Thoracic aorta (tissue), 2 donors: ENCODE results near the gene DOLPP1. TPM values are rescaled to one million over a fixed set of nuclear protein-coding genes. Genes with fewer than 3 reads are reported as not detected.

Source experiments
- ATAC-seq: fragments of 150-250 bp; one replicate; pipeline ENCODE4 v1.8.0; 2017; ENCODE audit warnings: low read depth; ENCODE audit not compliant: insufficient number of reproducible peaks, low FRiP score
- DNase-seq: peaks from one replicate; pipeline ENCODE4 v3.0.0-alpha.2; 2020; ENCODE audit warnings: low spot score
- H3K27ac ChIP-seq, 2 donors: fragments of 200-600 bp; sonication (generic); 1 replicate in 1 of 2; 2 replicates in 1 of 2; pipeline ENCODE4 v1.5.1; 2016; ENCODE audit warnings: mild to moderate bottlenecking in 2 of 2, moderate library complexity in 2 of 2
- H3K27me3 ChIP-seq: fragments of 200-600 bp; sonication (generic); replicated peaks from 2 replicates; pipeline ENCODE4 v1.6.0; 2016; ENCODE audit warnings: mild to moderate bottlenecking; ENCODE audit not compliant: insufficient read depth
- H3K36me3 ChIP-seq: fragments of 200-600 bp; sonication (generic); one replicate; pipeline ENCODE4 v1.5.1; 2016
- H3K4me1 ChIP-seq, 2 donors: fragments of 200-600 bp; sonication (generic); 1 replicate in 1 of 2; 2 replicates in 1 of 2; pipeline versions ENCODE4 v1.5.1 to v1.6.0; 2016; ENCODE audit warnings: low read depth in 2 of 2, mild to moderate bottlenecking in 1 of 2; ENCODE audit not compliant: control insufficient read depth in 1 of 2
- H3K4me3 ChIP-seq: fragments of 200-600 bp; sonication (generic); 2 replicates; pipeline ENCODE4 v1.5.1; 2016; ENCODE audit warnings: mild to moderate bottlenecking
- H3K9me3 ChIP-seq: fragments of 200-600 bp; sonication (generic); 2 replicates; pipeline ENCODE4 v1.5.1; 2016
- total RNA-seq, 2 donors: library from RNA; depleted of rRNA; stranded (reverse); fragments of >200 nt; gene quantifications; one replicate each; pipeline versions ENCODE4 v1.1.0 to v1.2.3, GENCODE V29; 2016
- TF ChIP-seq, protein P1 (sequence below): fragments of 200-600 bp; sonication (generic); IDR thresholded peaks from one replicate; pipeline ENCODE4 v1.5.1; 2019; ENCODE audit warnings: antibody characterized with exemption

Gene DOLPP1
- total RNA-seq, 2 donors from 2014 or later: 3.4 to 9.7 TPM

DNA sequence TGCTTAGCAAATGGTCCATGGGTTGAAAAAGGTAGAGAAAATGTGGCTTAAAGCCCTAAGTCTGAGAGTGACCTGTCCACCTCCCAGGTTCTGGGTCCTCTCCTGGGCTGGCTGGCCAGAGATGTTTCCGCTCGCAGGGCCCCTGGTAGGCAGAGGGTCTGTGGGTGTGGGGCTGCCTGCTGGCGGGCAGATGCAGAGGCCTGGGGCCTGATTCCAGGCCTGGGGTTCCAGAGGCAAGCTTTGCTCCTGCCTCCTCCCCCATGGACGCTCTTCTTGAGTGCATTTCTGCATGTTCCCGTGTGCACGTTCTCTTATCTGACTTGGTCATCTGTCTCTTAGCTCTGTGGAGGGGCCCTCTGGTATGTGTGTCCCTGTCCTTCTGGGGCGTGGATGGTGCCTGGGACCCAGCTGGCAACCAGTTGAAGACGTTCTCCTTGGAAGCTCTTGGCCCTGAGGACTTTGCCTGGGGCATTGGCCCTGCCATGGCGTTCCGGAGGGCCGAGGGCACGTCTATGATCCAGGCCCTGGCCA lies 40.7 kb upstream of the DOLPP1 start:
- DNase-seq (no peak), ATAC-seq (no peak)
- Histone ChIP-seq H3K36me3 (peaks cover 13% of the 10 kb centered on the region), H3K4me3 (no peak overlapping the region), H3K4me1 (peaks cover 16 to 21% of the 10 kb centered on the region in 2 donors), H3K27me3 (no peaks in the 10 kb centered on the region), H3K9me3 (no peaks in the 10 kb centered on the region), H3K27ac (no peak overlapping the region)
- TF ChIP-seq, protein P1, sequence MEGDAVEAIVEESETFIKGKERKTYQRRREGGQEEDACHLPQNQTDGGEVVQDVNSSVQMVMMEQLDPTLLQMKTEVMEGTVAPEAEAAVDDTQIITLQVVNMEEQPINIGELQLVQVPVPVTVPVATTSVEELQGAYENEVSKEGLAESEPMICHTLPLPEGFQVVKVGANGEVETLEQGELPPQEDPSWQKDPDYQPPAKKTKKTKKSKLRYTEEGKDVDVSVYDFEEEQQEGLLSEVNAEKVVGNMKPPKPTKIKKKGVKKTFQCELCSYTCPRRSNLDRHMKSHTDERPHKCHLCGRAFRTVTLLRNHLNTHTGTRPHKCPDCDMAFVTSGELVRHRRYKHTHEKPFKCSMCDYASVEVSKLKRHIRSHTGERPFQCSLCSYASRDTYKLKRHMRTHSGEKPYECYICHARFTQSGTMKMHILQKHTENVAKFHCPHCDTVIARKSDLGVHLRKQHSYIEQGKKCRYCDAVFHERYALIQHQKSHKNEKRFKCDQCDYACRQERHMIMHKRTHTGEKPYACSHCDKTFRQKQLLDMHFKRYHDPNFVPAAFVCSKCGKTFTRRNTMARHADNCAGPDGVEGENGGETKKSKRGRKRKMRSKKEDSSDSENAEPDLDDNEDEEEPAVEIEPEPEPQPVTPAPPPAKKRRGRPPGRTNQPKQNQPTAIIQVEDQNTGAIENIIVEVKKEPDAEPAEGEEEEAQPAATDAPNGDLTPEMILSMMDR: no peak

DNA sequence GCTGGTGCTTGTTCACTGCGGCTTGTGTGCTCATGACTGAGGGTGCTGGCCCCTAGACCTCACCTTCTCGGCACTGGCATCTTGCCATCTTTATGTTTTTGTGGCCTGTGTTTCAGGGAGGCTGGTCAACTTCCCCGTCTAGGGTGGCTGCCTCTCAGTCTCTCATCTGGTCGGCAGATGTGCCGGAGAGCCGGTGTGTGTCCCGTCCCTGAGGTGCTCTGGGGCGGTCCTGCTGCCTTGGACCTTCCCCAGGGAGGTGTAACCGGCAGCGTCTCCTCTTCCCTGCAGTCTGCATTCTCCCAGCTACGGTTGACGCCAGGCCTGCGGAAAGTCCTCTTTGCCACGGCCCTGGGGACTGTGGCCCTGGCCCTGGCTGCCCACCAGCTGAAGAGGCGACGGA lies 38.9 kb upstream of the DOLPP1 start:
- Histone ChIP-seq H3K4me1 (peaks cover 14 to 15% of the 10 kb centered on the region in 2 donors), H3K27me3 (no peaks in the 10 kb centered on the region), H3K4me3 (no peak overlapping the region), H3K9me3 (no peaks in the 10 kb centered on the region), H3K27ac (no peak overlapping the region), H3K36me3 (peaks cover 13% of the 10 kb centered on the region)
- no peak for ATAC-seq
- TF ChIP-seq, protein P1: no peak
- no peak for DNase-seq

DNA sequence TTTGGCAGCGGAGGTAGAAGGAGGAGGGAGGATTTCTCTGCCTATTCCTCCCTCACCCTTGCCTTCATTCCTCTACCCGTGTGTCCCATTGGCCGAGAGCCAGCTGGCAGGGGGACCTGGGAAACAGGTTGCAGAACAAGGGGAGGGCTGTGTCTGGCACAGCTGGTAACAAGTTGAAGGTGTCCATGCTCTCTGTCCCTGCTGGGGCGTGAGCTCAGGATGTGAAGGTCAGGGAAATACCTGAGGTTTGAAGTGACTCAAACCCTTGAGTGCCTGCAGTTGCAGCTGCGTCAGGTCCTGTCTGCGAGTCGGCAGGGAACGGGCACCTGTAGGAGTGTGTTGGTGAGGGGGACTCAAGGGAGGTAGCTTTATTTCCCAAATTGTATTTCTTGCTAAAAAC lies 28.3 kb upstream of the DOLPP1 start:
- H3K36me3 ChIP-seq: peaks cover 29% of the 10 kb centered on the region
- TF ChIP-seq, protein P1: no peak
- H3K27me3 ChIP-seq: no peaks in the 10 kb centered on the region
- no peaks in the 10 kb centered on the region for H3K4me1 ChIP-seq
- DNase-seq (no peak), ATAC-seq (no peak)
- H3K9me3 ChIP-seq: no peaks in the 10 kb centered on the region
- no peak overlapping the region for H3K4me3 ChIP-seq
- H3K27ac ChIP-seq: no peak overlapping the region

DNA sequence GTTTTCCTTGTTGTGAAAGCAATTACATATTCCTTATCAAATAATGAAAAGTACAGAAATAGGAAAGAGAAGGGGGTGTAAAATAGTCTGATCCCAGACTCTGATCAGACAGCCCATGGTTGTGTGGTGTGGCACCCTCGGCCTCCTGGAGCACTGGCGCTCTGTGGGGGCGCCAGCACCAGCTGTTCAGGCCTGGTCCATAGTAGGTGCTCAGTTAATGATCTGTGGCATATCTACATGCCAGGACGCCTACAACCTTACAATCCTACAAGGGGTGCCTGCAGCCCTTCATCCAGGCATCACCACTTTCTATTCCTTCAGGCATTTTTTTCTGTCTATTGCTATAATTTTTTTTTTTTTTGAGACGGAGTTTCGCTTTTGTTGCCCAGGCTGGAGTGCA lies 27.9 kb upstream of the DOLPP1 start:
- no peak for DNase-seq
- no peak for ATAC-seq
- Histone ChIP-seq H3K27ac (no peak overlapping the region), H3K36me3 (peaks cover 26% of the 10 kb centered on the region), H3K27me3 (no peaks in the 10 kb centered on the region), H3K4me3 (no peak overlapping the region), H3K9me3 (no peaks in the 10 kb centered on the region), H3K4me1 (no peaks in the 10 kb centered on the region)
- TF ChIP-seq, protein P1: no peak

DNA sequence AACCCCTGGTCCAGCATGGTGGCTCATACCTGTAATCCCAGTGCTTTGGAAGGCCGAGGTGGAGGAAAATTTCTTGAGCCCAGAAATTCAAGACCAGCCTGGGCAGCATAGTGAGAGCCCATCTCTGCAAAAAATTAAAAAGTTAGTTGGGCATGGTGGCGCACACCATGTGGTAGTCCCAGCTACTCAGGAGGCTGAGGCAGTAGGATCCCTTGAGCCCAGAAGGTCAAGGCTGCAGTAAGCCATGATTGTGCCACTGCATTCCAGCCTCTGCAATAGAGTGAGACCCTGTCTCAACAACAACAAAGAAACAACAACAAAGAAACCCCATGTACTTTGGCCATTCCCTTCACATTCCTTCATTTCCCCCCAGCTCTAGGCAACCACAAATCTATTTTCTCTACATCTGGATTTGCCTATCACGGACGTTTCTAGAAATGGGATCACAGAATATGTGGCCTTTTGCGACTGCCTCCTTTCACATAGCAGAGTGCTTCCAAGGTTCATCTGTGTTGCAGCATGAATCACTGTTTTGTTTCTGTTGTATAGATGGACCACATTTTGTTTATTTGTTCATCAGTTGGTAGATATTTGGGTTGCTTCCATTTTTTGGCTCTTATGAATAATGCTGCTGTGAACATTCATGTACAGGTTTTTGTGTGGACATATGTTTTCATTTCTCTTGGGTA lies 26.6 kb upstream of the DOLPP1 start:
- Histone ChIP-seq H3K4me3 (no peak overlapping the region), H3K4me1 (no peaks in the 10 kb centered on the region), H3K9me3 (no peaks in the 10 kb centered on the region), H3K27me3 (no peaks in the 10 kb centered on the region), H3K36me3 (peaks cover 19% of the 10 kb centered on the region), H3K27ac (no peak overlapping the region)
- TF ChIP-seq, protein P1: no peak
- ATAC-seq: no peak
- DNase-seq: no peak
